K562 (cell line): ENCODE measurements around the gene MED15. TPM values are rescaled to one million over a fixed set of nuclear protein-coding genes. Genes with fewer than 3 reads are reported as not detected.
A peak's percentile ranks its signal among the peaks of the same experiment; 100 is the strongest.

Experiments
- BRD9 ChIP-seq: fragments of 450-650 bp; IDR thresholded peaks from 2 replicates; pipeline ENCODE4 v1.6.1; 2018; ENCODE audit warnings: low read depth; ENCODE audit not compliant: partially characterized antibody
- HLTF ChIP-seq: fragments of 450-650 bp; IDR thresholded peaks from 2 replicates; pipeline ENCODE4 v1.6.1; 2016
- PHB ChIP-seq: fragments of 250-450 bp; sonication (Bioruptor Pico); IDR thresholded peaks from 2 replicates; pipeline ENCODE4 v1.5.0; 2021
- RBM34 ChIP-seq: fragments of 200-400 bp; formaldehyde crosslinking; IDR thresholded peaks from 2 replicates; pipeline ENCODE4 v1.6.1; 2018; ENCODE audit warnings: low read length, borderline replicate concordance; ENCODE audit not compliant: insufficient read depth
- SPI1 ChIP-seq: IDR thresholded peaks from 2 replicates; pipeline ENCODE4 v1.6.1; 2011; ENCODE audit warnings: low read depth, low read length, control low read depth, borderline replicate concordance
- SRSF1 ChIP-seq: fragments of 200-400 bp; formaldehyde crosslinking; IDR thresholded peaks from 2 replicates; pipeline ENCODE4 v1.6.1; 2017; ENCODE audit warnings: mild to moderate bottlenecking, low read depth, low read length, moderate library complexity
- STAG1 ChIP-seq: sonication (generic); formaldehyde crosslinking; IDR thresholded peaks from 2 replicates; pipeline ENCODE4 v1.5.0; 2020; ENCODE audit warnings: missing genetic modification reagents, borderline replicate concordance
- TCF7 ChIP-seq: sonication (generic); IDR thresholded peaks from 2 replicates; pipeline ENCODE4 v1.6.1; 2016; ENCODE audit warnings: antibody characterized with exemption, borderline replicate concordance
- TEAD2 ChIP-seq: fragments of 450-650 bp; IDR thresholded peaks from 2 replicates; pipeline ENCODE4 v1.6.1; 2016; ENCODE audit warnings: missing genetic modification characterization, control low read depth, missing compliant biosample characterization
- TRIM25 ChIP-seq: fragments of 450-650 bp; IDR thresholded peaks from 2 replicates; pipeline ENCODE4 v1.7.0; 2016; ENCODE audit warnings: borderline replicate concordance
- USF2 ChIP-seq: sonication (generic); formaldehyde crosslinking; IDR thresholded peaks from 2 replicates; pipeline ENCODE4 v1.5.0; 2020; ENCODE audit warnings: missing genetic modification reagents
- WHSC1 ChIP-seq: IDR thresholded peaks from one replicate; pipeline ENCODE4 v1.6.1; 2012; ENCODE audit warnings: low read length, control low read depth, inconsistent platforms
- ZNF436 ChIP-seq: fragments of 250-450, 450-650 bp; sonication (Bioruptor Pico); formaldehyde crosslinking; IDR thresholded peaks from 2 replicates; pipeline ENCODE4 v1.7.0; 2020; ENCODE audit warnings: mild to moderate bottlenecking
- ZNF77 ChIP-seq: fragments of 250-450 bp; sonication (Bioruptor Pico); IDR thresholded peaks from 2 replicates; pipeline ENCODE4 v1.5.0; 2020
- ZSCAN29 ChIP-seq: fragments of 450-650 bp; IDR thresholded peaks from 2 replicates; pipeline ENCODE4 v1.6.1; 2017
- polyA plus RNA-seq, 8 experiments: library from polyadenylated mRNA; depleted of rRNA in 4 of 8; stranded (reverse) in 5 of 8; unstranded in 3 of 8; fragments of >200 nt; fragmentation: Nextera tagmentation in 2 of 8; fragmentation: Illumina TruSeq in 1 of 8; extraction: Ambion mirVana in 2 of 8; extraction: Trizol in 1 of 8; gene quantifications; 2 replicates each; pipeline versions ENCODE4 v1.2.1 to v1.2.3, GENCODE V29; 2011 to 2014; ENCODE audit warnings: inconsistent platforms in 1 of 8, missing spikeins in 1 of 8
- total RNA-seq, 7 experiments: library from RNA; depleted of rRNA in 6 of 7; stranded (reverse); fragments of >200 nt in 6 of 7; fragmentation: Illumina TruSeq in 2 of 7; extraction: Trizol in 2 of 7; gene quantifications; 2 replicates each; pipeline versions ENCODE4 v1.2.1 to v1.2.3, GENCODE V29; 2011 to 2021; ENCODE audit warnings: low replicate concordance in 1 of 7
- TF ChIP-seq, protein P1 (sequence below): fragments of 450-650 bp; IDR thresholded peaks from 2 replicates; pipeline ENCODE4 v1.6.1; 2018; ENCODE audit not compliant: partially characterized antibody
- TF ChIP-seq, protein P2 (sequence below): fragments of 450-650 bp; IDR thresholded peaks from 2 replicates; pipeline ENCODE4 v1.6.1; 2016; ENCODE audit warnings: low read depth, mild to moderate bottlenecking, moderate library complexity
- TF ChIP-seq, protein P3 (sequence below): sonication (generic); formaldehyde crosslinking; IDR thresholded peaks from 2 replicates; pipeline ENCODE4 v1.9.0; 2022; ENCODE audit warnings: mild to moderate bottlenecking, missing genetic modification reagents
- TF ChIP-seq, protein P4 (sequence below): fragments of 250-450 bp; sonication (Bioruptor Pico); IDR thresholded peaks from 2 replicates; pipeline ENCODE4 v1.5.0; 2020; ENCODE audit warnings: mild to moderate bottlenecking, borderline replicate concordance

The MED15 gene
- total and polyA plus RNA-seq, 9 of the 15 experiments (the other 6 are each of a cell fraction or from before 2014, with no cell fraction given), result 4.0 to 271 (median 60.1) TPM

DNA sequence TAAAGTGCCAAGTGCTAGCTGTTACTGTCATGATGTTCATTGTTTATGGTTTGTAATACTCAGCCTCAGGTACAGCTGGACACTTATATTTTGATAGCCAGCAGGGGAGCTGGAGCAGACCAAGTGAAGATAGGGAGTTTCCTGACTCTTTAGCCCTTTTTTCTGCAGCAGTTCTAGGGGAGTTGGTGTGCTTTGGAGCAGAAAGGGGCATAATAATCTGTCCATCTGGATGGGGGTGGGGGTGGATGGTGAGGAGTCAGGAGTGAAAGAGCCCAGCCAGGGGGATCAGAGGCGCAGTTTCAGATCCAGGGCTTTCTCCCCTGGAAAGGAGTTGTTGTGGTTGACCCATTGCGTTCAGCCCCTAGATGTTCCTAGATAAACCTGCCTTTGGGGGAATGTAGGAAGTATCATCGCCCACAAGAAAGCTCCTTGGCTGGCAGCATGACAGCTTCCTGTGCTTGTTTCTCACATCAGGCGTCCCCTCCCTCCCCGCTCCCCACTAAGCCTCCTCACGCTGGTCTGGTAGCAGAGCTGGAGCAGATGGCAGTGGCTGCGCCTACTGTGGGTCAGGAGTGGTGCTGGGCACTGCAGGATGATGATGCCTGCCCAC, 41.9 kb downstream of the MED15 start (continued):
- TF ChIP-seq TRIM25, result no peak
- no peak for TF ChIP-seq SPI1
- no peak for TF ChIP-seq ZNF77
- TF ChIP-seq STAG1 (CRISPR knock-in tag), result no peak
- peak; percentile 64; the same call in 1 of the 2 replicates for TF ChIP-seq PHB (CRISPR knock-in tag)
- TF ChIP-seq, protein P1, sequence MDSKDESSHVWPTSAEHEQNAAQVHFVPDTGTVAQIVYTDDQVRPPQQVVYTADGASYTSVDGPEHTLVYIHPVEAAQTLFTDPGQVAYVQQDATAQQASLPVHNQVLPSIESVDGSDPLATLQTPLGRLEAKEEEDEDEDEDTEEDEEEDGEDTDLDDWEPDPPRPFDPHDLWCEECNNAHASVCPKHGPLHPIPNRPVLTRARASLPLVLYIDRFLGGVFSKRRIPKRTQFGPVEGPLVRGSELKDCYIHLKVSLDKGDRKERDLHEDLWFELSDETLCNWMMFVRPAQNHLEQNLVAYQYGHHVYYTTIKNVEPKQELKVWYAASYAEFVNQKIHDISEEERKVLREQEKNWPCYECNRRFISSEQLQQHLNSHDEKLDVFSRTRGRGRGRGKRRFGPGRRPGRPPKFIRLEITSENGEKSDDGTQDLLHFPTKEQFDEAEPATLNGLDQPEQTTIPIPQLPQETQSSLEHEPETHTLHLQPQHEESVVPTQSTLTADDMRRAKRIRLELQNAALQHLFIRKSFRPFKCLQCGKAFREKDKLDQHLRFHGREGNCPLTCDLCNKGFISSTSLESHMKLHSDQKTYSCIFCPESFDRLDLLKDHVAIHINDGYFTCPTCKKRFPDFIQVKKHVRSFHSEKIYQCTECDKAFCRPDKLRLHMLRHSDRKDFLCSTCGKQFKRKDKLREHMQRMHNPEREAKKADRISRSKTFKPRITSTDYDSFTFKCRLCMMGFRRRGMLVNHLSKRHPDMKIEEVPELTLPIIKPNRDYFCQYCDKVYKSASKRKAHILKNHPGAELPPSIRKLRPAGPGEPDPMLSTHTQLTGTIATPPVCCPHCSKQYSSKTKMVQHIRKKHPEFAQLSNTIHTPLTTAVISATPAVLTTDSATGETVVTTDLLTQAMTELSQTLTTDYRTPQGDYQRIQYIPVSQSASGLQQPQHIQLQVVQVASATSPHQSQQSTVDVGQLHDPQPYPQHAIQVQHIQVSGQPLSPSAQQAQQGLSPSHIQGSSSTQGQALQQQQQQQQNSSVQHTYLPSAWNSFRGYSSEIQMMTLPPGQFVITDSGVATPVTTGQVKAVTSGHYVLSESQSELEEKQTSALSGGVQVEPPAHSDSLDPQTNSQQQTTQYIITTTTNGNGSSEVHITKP, result no peak
- no peak for TF ChIP-seq ZSCAN29
- TF ChIP-seq, protein P2, sequence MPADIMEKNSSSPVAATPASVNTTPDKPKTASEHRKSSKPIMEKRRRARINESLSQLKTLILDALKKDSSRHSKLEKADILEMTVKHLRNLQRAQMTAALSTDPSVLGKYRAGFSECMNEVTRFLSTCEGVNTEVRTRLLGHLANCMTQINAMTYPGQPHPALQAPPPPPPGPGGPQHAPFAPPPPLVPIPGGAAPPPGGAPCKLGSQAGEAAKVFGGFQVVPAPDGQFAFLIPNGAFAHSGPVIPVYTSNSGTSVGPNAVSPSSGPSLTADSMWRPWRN, result no peak
- TF ChIP-seq TCF7, result no peak
- TF ChIP-seq ZNF436, result no peak
- TF ChIP-seq TEAD2 (tag), result no peak
- TF ChIP-seq SRSF1, result no peak
- TF ChIP-seq BRD9, result no peak
- TF ChIP-seq, protein P3, sequence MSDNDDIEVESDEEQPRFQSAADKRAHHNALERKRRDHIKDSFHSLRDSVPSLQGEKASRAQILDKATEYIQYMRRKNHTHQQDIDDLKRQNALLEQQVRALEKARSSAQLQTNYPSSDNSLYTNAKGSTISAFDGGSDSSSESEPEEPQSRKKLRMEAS (CRISPR knock-in tag), result no peak
- TF ChIP-seq USF2 (CRISPR knock-in tag), result no peak
- no peak for TF ChIP-seq HLTF
- no peak for TF ChIP-seq RBM34
- TF ChIP-seq, protein P4, sequence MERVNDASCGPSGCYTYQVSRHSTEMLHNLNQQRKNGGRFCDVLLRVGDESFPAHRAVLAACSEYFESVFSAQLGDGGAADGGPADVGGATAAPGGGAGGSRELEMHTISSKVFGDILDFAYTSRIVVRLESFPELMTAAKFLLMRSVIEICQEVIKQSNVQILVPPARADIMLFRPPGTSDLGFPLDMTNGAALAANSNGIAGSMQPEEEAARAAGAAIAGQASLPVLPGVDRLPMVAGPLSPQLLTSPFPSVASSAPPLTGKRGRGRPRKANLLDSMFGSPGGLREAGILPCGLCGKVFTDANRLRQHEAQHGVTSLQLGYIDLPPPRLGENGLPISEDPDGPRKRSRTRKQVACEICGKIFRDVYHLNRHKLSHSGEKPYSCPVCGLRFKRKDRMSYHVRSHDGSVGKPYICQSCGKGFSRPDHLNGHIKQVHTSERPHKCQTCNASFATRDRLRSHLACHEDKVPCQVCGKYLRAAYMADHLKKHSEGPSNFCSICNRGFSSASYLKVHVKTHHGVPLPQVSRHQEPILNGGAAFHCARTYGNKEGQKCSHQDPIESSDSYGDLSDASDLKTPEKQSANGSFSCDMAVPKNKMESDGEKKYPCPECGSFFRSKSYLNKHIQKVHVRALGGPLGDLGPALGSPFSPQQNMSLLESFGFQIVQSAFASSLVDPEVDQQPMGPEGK (CRISPR knock-in tag), result no peak
- TF ChIP-seq WHSC1, result peak; percentile 52
